MM.1S (cell line): ENCODE results near the gene PLTP.

Experiments used
- EZH2 ChIP-seq: fragments of 300-600 bp; sonication (generic); optimal IDR thresholded peaks from 2 replicates; pipeline ENCODE3; 2017; ENCODE audit warnings: low read depth, mild to moderate bottlenecking, antibody characterized with exemption, low read length, mixed read lengths
- TF ChIP-seq, protein P1 (sequence below): fragments of 300-600 bp; sonication (generic); IDR thresholded peaks from 2 replicates; pipeline ENCODE4 v1.5.1; 2016; ENCODE audit warnings: antibody characterized with exemption, low read length, mixed read lengths

DNA sequence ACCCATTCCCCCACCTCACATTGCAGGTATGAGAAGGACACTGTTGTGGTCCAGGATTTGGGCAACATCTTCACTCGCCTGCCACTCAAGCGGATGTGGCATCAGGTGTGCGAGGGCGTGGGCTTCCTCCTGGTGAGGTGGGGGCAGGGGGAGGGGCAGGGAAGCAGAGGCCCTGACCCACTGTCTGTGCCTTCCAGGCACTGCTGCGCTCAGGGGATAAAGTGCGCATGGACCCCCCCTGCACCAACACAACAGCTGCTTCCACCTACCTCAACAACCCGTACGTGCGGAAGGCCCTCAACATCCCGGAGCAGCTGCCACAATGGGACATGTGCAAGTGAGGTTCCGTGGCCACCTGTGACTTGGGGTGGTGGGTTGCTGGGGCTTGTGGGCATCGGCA lies 17.2 kb downstream of the PLTP start:
- TF ChIP-seq, protein P1, sequence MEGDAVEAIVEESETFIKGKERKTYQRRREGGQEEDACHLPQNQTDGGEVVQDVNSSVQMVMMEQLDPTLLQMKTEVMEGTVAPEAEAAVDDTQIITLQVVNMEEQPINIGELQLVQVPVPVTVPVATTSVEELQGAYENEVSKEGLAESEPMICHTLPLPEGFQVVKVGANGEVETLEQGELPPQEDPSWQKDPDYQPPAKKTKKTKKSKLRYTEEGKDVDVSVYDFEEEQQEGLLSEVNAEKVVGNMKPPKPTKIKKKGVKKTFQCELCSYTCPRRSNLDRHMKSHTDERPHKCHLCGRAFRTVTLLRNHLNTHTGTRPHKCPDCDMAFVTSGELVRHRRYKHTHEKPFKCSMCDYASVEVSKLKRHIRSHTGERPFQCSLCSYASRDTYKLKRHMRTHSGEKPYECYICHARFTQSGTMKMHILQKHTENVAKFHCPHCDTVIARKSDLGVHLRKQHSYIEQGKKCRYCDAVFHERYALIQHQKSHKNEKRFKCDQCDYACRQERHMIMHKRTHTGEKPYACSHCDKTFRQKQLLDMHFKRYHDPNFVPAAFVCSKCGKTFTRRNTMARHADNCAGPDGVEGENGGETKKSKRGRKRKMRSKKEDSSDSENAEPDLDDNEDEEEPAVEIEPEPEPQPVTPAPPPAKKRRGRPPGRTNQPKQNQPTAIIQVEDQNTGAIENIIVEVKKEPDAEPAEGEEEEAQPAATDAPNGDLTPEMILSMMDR, result no peak
- TF ChIP-seq EZH2, result no peak
